ENCODE measurements around the gene MVD. TPM values are rescaled to one million over a fixed set of nuclear protein-coding genes. Genes with fewer than 3 reads are reported as not detected.

Gene MVD
- total and polyA plus RNA-seq, 2 of the 13 experiments (the other 11 are each of a cell fraction or from before 2014, with no cell fraction given), result 28.1 to 187 TPM

GRCh38 chr16:88700636-88701482, 38.0 kb upstream of the MVD start (continued):
- TF ChIP-seq DZIP1 (CRISPR knock-in tag; IDR thresholded peaks at IDR 0.05) (peak; percentile 68), ZSCAN20 (CRISPR knock-in tag; IDR thresholded peaks at IDR 0.05; ENCODE audit: borderline replicate concordance) (no peak; the same call in none of the 2 replicates), ZNF33B (CRISPR knock-in tag; IDR thresholded peaks at IDR 0.05) (0 out of 2 replicates have a peak, but pooled peaks have one; percentile 47), ZBTB8A (CRISPR knock-in tag; IDR thresholded peaks at IDR 0.05; ENCODE audit: borderline replicate concordance, low read depth) (no peak), TFAP4 (IDR thresholded peaks at IDR 0.05; ENCODE audit: borderline replicate concordance, low read depth) (peak; percentile 78; the same call in 1 of the 2 replicates), IRF2 (CRISPR knock-in tag; IDR thresholded peaks at IDR 0.05) (peak; percentile 72), MAFK (conservative IDR thresholded peaks at IDR 0.05 in 1 of 2, IDR thresholded peaks at IDR 0.05 in 1 of 2; ENCODE audit: low read length in 2 of 2) (no peak), ZBTB44 (CRISPR knock-in tag; IDR thresholded peaks at IDR 0.05) (no peak), KLF9 (CRISPR knock-in tag; IDR thresholded peaks at IDR 0.05; ENCODE audit: low read depth) (peak; percentile 89), ZNF878 (CRISPR knock-in tag; IDR thresholded peaks at IDR 0.05) (no peak), ZZZ3 (CRISPR knock-in tag; IDR thresholded peaks at IDR 0.05; ENCODE audit: borderline replicate concordance) (peak; percentile 45; the same call in 1 of the 2 replicates), HNF1A (IDR thresholded peaks at IDR 0.05; ENCODE audit: low read depth) (0 out of 2 replicates have a peak, but pooled peaks have one; percentile 25), HNF1A (CRISPR knock-in tag; IDR thresholded peaks at IDR 0.05; ENCODE audit: borderline replicate concordance) (peak; percentile 40; the same call in 1 of the 2 replicates), ZNF329 (CRISPR knock-in tag; IDR thresholded peaks at IDR 0.05; ENCODE audit: low read depth) (no peak), ZNF879 (CRISPR knock-in tag; IDR thresholded peaks at IDR 0.05) (no peak), ZBTB1 (CRISPR knock-in tag; IDR thresholded peaks at IDR 0.05; ENCODE audit: borderline replicate concordance) (no peak), KLF13 (CRISPR knock-in tag; IDR thresholded peaks at IDR 0.05) (no peak)

Measured in HepG2 (cell line).